RPMI8226 (cell line): Measurements from ENCODE around the gene LPCAT2.

Source experiments
- DNase-seq: peaks from one replicate; pipeline ENCODE4 v3.0.0-alpha.2; 2015

Gene LPCAT2

GRCh38 chr16:55621771-55622170 lies 112.9 kb downstream of the LPCAT2 start:
- no peak for DNase-seq

DNA sequence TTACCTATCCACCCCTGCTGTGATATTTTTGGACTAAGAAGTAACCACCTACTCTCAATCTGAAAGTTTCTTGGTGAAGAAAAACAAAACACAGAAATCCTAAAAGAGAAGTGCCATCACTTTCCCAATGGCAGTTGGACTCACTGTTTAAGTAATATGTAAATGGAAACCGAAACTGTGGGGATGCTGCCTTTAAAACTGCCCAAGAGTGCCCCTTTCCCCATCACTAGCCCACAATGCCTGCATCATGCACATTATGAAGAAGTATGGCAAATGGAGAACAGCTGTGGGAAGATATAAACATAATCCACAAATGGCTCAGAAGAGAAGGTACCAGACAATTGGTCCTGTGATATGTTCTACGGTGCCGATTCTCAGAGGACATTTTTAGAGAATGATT lies 113.4 kb downstream of the LPCAT2 start:
- DNase-seq = no peak

DNA sequence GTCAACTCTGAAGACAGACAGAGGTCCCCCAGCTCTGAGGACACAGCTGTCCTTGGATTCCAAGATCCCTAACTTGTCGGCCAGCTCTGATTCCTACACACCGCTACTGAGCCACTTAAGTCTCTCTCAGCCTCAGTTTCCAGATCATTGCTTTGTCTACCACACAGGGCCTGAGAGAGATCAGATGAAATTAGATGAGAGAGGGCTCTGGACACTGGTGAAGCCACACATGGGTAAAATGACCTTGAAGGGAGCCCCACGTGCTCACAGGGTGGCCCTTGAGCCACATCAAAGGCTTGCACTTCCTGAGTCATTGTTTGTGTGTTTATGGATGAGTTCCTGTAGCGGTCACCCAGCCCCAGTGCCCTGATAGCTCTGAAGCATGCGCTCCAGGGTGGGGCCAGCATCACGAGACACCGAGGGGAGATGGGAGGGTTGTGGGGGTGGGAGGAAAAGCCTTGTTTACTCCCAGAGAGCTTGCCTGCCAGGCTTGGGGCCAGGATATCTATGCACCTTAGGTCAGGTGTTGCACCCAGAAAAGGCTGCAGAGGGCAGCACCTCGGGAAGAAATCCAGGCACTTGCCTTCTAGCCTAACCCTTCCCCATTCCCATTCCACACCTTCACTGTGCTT lies 114.2 kb downstream of the LPCAT2 start:
- DNase-seq = no peak

GRCh38 chr16:55623640-55624039 lies 114.8 kb downstream of the LPCAT2 start:
- DNase-seq = no peak

DNA sequence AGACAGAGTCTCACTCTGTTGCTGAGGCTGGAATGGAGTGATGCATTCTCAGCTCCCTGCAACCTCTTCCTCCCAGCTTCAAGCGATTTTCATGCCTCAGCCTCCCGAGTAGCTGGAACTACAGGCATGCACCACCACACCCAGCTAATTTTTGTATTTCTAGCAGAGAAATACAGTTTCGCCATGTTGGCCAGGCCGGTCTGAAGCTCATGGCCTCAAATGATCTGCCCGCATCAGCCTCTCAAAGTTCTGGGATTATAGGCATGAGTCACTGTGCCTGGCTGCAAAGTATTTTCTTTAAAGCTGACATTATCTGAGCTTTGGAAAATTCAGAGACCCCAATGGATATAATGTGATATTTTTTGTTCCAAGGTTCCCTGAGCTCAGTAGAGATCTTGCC lies 115.8 kb downstream of the LPCAT2 start:
- no peak for DNase-seq

GRCh38 chr16:55625843-55626242 lies 117.0 kb downstream of the LPCAT2 start:
- DNase-seq = no peak

DNA sequence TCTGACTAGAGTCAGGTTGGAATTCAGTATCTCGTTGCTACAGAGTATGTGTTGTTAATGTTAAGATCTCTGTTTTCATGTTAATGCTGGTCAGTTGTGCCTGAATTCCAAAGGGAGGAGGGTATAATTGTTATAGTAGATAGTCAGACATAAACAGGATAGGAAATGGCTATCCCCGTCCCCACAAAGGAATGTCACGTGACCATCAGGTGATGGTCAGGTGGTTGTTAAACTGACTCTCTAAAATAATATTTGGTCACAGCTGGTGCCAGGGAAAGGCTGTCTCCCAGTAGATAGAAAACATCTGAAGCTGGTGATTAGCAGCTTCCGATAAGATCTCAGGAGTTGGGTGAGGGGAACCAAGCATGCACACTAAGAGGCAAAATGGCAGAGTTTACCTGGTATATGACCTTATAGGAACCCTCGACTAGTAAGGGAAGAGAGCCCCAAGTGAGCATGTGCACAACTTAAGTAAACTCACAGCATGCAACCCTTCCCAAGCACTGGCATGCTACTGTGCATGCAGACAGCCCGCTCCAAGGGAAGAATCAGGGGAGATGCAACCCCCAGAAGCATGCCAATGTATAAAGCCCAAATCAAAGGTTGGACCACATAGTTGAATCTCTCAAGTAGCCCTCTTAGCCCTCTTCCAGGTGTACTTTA lies 119.6 kb downstream of the LPCAT2 start:
- DNase-seq = no peak

- no peak for DNase-seq
Observed at GRCh38 chr16:55630774-55631173, 121.9 kb downstream of the LPCAT2 start.

DNA sequence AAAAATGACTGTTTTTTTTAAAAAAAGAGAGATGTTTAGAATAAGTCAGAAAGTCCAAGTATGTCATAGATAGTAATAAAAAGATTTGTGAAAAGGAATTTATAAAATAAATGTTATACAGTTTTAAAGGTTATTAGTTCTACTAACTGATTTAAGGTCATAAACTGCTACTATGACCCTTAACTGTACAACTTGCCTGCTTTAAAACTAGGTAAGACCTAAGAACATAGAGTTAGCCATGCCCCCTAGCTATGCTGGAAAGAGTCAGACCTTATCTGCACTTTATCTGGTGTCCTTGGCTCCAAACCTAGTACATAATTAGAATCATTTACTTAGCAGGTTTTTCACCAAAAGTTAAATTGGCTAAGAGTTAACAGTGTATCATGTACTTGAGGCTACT lies 123.4 kb downstream of the LPCAT2 start:
- DNase-seq = no peak

DNA sequence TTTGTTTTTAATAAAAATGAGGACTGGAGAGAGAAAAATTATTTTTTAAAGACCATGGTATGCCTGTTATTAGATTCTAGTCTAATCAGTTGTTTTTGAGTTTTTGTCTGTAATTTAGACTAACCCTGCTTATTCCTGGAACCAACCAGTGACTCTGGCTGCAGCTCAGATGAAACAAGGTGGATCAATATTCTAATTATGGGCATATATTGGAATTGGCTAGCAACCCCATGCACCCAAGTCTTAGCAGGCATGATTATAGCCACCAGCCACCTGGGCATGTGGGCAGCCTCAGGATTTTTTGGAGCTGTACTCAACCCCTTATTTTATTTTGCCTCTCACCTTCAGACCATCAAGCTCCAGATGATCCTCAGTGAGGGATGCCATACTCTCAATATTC lies 125.3 kb downstream of the LPCAT2 start:
- DNase-seq = no peak
